Loucy (cell line): ENCODE results near the gene TREML1.

Source experiments
- CTCF ChIP-seq: fragments of 200-600 bp; sonication (generic); conservative IDR thresholded peaks from 2 replicates; pipeline ENCODE4 v1.5.1; 2014; ENCODE audit warnings: mild to moderate bottlenecking, antibody characterized with exemption, low read length
- EZH2phosphoT487 ChIP-seq: fragments of 200-600 bp; IDR thresholded peaks from 2 replicates; pipeline ENCODE4 v1.6.1; 2018; ENCODE audit warnings: antibody characterized with exemption, mild to moderate bottlenecking, moderate library complexity, borderline replicate concordance

DNA sequence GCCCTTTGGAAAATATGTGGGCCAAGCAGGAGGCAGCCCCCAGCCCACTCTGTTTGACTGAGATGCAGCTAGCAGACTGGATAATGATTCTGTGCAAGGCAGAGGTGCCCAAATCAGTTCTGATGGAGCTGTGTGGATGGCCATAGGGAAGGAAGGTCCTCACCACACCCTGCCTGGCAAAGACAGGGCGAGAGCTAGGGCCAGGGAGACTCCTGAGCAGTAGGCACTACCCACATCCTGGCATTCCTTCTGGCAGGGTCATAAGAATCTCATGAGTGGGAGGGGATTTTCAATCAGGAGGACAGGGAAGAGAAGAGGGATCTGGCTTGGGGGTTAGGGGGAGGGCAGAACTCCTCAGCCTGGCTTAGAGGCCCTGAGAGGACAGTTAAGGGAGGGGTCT lies 27.4 kb upstream of the TREML1 start:
- TF ChIP-seq CTCF: no peak
- no peak for TF ChIP-seq EZH2phosphoT487
